GM20000 (cell line): Measurements from ENCODE around the gene AMPH.

Source experiments
- DNase-seq: peaks from one replicate; pipeline ENCODE4 v3.0.0; 2012; ENCODE audit warnings: low spot score
- CTCF ChIP-seq: IDR thresholded peaks from 2 replicates; pipeline ENCODE4 v1.5.1; 2012; ENCODE audit warnings: mild to moderate bottlenecking, control low read depth; ENCODE audit errors: extremely low read depth, missing control alignments

AMPH gene

GRCh38 chr7:38334163-38334562 lies 297.0 kb downstream of the AMPH start:
- DNase-seq = no peak
- no peak for TF ChIP-seq CTCF
